NCI-H82 treated with DMSO at 0.1 percent for 48 hours (cell line): Measurements from ENCODE around the gene KEL.

ENCODE experiments used
- DNase-seq: peaks from one replicate; lab custom pipeline; 2025; ENCODE audit not compliant: unreplicated experiment; lab: John Stamatoyannopoulos, UW

KEL gene

DNA sequence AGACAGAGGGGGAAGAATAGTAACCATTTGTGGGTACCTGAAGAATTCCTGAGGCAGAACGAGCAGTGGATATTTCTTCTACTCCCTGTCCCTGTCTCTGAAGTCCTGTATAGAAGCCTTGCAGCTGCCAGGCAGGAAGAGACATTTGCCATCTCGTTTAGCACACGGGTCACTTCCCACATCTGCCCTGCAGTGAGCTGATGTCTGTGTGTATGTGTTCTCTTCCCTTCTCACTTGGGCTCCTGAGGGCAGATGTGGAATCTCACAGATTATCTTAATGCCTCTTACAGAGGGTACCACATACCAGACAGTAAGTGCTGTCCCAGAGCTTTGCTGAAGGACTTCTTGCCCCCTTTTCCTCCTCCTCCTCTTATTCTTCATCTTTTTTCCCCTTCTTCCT lies 62.5 kb downstream of the KEL start:
- DNase-seq, result no peak

- no peak for DNase-seq
Measured at GRCh38 chr7:142898377-142899170, 63.6 kb downstream of the KEL start.

DNA sequence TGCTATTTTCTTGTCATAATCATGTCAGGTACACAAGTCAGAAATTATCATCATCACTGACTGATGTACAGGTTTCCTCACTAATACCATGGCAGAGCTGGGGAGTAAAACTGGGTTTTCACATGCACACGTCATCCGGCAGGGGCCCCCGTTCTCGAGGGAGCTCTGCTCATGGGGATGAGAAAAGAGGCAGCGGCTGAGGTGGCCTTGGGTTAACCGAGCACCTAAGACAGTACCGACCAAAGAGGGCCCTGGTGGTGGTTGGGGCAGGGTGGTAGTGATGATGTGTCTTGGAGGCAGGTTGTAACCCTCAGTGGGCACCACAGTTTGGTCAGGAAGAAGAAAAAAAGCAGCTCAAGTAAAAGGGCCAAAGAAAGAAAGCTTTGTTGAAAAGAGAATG lies 64.5 kb downstream of the KEL start:
- no peak for DNase-seq

- DNase-seq, result no peak
Measured at GRCh38 chr7:142896741-142897379, 65.3 kb downstream of the KEL start.

GRCh38 chr7:142896151-142896550 lies 66.0 kb downstream of the KEL start:
- no peak for DNase-seq

DNA sequence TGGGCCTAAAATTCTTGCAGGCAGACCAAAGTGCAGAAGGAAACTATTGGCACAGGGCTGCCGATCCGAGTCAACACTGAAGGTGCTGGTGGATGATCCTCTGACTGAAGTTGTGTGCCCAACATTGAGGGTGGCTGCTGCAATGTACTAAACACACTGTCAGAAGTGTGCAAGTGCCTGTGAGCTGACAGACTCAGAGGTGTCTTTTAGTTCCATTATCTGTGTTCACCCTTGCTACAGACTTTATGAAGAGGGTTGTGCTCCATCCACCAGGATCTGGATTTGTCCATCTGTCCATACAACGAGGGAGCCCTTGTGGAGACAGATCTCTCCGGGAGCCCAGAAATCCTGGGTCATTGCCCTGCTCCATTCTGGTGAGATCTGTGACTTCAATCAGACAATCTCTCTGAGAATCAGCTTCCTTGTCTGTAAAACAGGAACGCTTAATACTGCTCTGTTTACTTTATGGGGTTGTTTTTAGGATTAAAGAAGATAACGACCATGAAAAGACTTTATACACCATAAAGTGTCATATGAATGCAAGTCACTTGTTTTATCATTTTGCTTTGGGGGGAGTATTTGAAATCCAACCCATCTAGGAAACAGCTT lies 67.1 kb downstream of the KEL start:
- no peak for DNase-seq

- DNase-seq, result no peak
Measured at GRCh38 chr7:142894112-142894984, 67.8 kb downstream of the KEL start.

DNA sequence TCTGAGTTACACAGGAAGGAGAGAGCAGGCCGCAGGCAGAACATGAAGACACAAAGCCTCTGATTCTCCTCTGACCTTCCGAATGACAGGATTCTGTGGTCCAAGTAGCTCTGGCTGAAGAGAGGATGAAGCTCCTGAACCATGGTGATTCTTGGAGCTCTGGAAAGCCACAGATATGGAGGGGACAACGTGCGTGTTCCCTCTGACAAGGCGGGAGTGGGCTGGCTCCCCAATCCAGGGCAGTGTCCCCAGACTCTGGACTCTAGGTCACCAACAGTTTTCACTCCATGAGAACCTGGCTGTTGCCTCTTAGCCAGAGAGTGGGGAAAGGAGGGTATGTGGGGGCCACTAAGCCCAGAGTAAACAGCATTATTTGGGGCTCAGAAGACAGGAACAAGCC lies 69.2 kb downstream of the KEL start:
- DNase-seq, result no peak

GRCh38 chr7:142891490-142892082 lies 70.6 kb downstream of the KEL start:
- DNase-seq, result no peak
